Hematopoietic multipotent progenitor cell treated with erythropoietin and hydrocortisone succinate and interleukin-3 and kit ligand, for 15 days (in vitro differentiated cells): ENCODE data around the gene ZNF169.
"Not testable (repeated sequence)": the region's sequence is repeated elsewhere in the genome, so short reads cannot be mapped to it uniquely, and the experiment has no call there.

Experiments
- DNase-seq: peaks from one replicate; pipeline ENCODE4 v3.0.0-alpha.2; 2015; ENCODE audit warnings: low spot score

Gene ZNF169

GRCh38 chr9:94348754-94349153, 89.7 kb downstream of the ZNF169 start:
- DNase-seq, result not testable (repeated sequence)
